Activated T-helper 2 cell treated with anti-CD3 and anti-CD28 coated beads, Interferon-gamma antibody, Interleukin-2, Interleukin-4, amounts not matched to agents 10 μg/mL and 5 μg/mL and 100 μg/mL, durations not matched to agents 14 hours and 24 hours and 36 hours (primary cell): ENCODE results near the gene PDE11A. TPM values are rescaled to one million over a fixed set of nuclear protein-coding genes. Genes with fewer than 3 reads are reported as not detected.

Source experiments
- DNase-seq: peaks from one replicate; pipeline ENCODE4 v3.0.0; 2021; ENCODE audit warnings: low spot score
- H3K27ac Mint-ChIP-seq: one replicate; pipeline ENCODE4 v1.8.0; 2021; ENCODE audit warnings: mixed read lengths
- H3K27me3 Mint-ChIP-seq: one replicate; pipeline ENCODE4 v1.8.0; 2021; ENCODE audit warnings: low read depth, mixed read lengths
- H3K36me3 Mint-ChIP-seq: one replicate; pipeline ENCODE4 v1.8.0; 2021; ENCODE audit warnings: low read depth, mixed read lengths
- H3K4me1 Mint-ChIP-seq: one replicate; pipeline ENCODE4 v1.8.0; 2021; ENCODE audit warnings: low read depth, mixed read lengths
- H3K4me3 Mint-ChIP-seq: one replicate; pipeline ENCODE4 v1.8.0; 2021; ENCODE audit warnings: low read depth, mild to moderate bottlenecking, moderate library complexity, mixed read lengths
- H3K9me3 Mint-ChIP-seq: one replicate; pipeline ENCODE4 v1.8.0; 2021; ENCODE audit warnings: mixed read lengths
- intact Hi-C: fragments of 100-400 bp; cut with micrococcal nuclease; formaldehyde crosslinking; loops from one replicate; pipeline ENCODE4 v1.15.1; 2023
- total RNA-seq: library from RNA; stranded (reverse); gene quantifications from 2 replicates; pipeline ENCODE4 v1.2.3, GENCODE V29; 2022

PDE11A gene
- total RNA-seq, 1 donor from 2014 or later: not detected

DNA sequence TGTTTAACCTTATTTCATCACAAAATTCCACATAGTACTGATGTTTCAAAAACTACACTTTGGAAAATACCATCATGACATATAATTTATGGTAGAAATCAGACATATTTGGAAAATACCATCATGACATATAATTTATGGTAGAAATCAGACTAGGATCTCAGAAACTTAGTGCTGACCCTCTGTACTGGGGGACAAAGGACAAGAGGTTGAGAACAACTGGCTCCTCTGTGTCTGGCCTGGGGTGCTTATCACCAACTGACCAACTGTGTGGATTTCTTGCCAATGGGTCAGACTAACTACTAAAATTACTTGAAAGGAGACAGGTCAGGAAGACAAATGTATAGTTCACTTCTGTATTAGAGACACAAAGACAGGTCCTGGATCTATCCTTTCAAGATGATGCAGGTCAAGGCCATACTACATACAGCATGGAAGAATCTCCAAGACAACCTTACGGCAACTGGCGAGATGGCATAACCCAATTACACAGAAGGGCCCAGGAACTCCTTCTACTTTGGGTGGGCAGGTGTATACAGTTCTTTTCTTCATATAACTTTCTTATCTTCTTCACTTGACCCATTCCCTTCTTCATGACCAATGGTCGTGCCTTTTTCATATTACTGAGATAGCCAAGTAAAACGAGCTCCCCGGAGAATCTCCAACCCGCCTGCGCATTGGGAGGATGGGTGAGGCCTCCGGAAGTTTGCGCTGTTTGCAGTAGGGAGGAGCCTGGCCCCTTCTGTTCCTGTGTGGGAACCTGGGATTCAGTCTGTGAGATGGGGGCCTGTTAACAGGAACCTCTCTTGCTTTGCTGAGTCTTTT is 389.5 kb downstream of the PDE11A start:
- H3K4me1 Mint-ChIP-seq: no peaks in the 10 kb centered on the region
- no peak overlapping the region for H3K4me3 Mint-ChIP-seq
- H3K9me3 Mint-ChIP-seq: no peaks in the 10 kb centered on the region
- H3K36me3 Mint-ChIP-seq: no peaks in the 10 kb centered on the region
- no peak overlapping the region for H3K27ac Mint-ChIP-seq
- peaks cover 12% of the 10 kb centered on the region for H3K27me3 Mint-ChIP-seq
- intact Hi-C loops: no loop called here
- no peak for DNase-seq

DNA sequence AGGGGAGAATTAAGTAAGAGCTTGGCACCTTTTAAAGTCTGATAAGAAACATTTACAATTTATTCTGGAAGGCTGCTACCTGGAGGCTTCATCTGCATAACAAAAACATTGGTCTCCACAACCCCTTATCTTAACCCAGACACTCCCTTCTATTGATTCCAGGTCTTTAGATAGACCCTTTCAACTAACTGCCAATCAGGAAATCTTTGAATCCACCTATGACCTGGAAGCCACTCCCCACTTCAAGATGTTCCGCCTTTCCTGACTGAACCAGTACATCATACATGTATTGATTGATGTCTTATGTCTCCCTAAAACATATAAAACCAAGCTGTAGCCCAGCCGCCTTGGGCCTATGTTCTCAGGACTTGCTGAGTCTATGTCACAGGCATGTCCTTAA is 390.6 kb downstream of the PDE11A start:
- H3K27me3 Mint-ChIP-seq: peaks cover 14% of the 10 kb centered on the region
- no peaks in the 10 kb centered on the region for H3K4me1 Mint-ChIP-seq
- intact Hi-C loops: no loop called here
- H3K27ac Mint-ChIP-seq: no peak overlapping the region
- H3K4me3 Mint-ChIP-seq: no peak overlapping the region
- no peaks in the 10 kb centered on the region for H3K9me3 Mint-ChIP-seq
- no peak for DNase-seq
- H3K36me3 Mint-ChIP-seq: no peaks in the 10 kb centered on the region

DNA sequence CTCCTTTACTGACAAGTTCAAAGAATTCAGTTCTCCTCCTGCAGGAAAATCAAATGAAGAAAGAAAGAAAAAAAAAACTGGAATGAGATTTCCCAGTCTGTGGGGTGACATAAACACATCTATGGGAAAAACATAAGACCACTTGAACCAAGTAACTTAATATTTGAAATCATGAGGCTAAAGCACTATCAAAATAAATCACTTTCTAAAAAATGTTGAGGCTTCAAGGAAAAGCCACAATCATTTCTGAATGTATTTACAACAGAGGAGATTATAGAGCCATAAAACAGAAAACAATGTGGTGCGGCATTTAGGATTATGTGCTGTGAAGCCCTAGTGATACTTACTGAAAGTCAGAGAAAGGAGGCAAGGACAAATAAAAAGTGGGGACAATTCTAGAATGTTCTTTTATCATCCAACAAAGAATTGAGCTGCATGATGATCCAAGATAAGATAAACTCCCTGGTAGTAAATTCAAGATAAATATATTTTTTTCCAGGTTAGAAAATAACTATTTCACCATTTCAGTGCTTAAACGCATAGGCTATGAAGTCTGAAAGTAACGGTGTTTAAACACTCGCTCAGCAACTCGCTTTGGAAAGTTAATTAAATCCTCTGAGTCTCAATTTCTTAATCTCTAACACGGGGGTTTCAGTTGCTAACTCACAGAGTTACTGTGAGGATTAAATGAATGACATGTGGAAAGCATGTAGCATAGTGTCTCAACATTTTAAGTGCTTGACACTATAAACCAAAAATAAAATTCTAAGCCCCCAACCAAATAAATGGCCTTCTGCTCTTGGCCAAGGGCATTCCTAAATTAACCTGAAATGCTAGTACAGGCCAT is 391.5 kb downstream of the PDE11A start:
- Mint-ChIP-seq H3K27ac (no peak overlapping the region), H3K9me3 (no peaks in the 10 kb centered on the region), H3K27me3 (peaks cover 16% of the 10 kb centered on the region)

DNA sequence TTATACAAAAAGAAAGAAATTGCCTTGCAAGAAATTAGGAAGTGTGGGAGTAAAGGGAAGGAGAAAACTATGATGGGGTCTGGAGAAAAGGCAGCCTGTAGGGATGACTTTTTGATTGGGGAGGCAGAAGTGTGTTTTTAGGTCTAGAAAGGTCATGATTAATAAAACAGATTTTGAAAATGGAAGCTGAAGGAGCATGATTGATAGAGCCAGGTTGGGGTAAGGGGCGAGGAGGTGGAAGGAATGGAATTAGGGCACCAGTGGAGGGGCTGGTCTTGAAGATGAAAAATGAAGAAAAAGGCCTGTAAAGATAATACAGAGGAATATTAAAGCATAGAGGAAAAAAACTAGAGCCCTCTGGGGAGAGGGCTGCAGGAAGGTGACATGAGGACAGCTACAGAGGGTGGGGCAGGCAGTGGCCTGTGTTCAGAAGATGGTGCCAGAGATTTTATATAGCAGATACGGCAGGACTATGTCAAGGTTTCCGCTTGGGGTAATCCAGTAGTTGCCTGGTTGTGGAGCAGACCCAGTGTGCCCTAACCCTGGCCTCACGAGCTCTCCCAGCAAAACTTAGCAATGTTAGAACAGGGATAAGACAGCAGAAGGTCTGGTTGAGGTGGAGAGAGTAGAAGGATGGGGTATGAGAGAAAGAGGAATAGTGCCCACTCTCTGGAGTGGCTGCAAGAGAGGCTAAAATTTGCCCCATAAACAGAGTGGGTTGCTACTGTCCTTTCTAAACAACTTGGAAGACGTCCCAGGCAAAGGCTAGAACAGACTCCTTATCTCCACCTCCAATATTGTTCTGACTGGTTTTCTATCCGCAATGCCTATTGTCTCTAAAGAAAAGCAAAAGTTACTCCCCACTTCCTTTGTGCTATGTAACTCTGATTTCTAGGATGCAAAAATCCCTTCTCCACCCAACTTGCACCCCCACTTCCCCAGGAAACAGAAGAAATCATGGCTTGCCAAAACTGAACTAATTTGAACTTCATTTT is 392.7 kb downstream of the PDE11A start:
- intact Hi-C loops: no loop called here

More for the DNA sequence above, 391.5 kb downstream of the PDE11A start:
- intact Hi-C loops: no loop called here
- H3K4me1 Mint-ChIP-seq: no peaks in the 10 kb centered on the region
- H3K4me3 Mint-ChIP-seq: no peak overlapping the region
- DNase-seq: no peak
- H3K36me3 Mint-ChIP-seq: no peaks in the 10 kb centered on the region

DNA sequence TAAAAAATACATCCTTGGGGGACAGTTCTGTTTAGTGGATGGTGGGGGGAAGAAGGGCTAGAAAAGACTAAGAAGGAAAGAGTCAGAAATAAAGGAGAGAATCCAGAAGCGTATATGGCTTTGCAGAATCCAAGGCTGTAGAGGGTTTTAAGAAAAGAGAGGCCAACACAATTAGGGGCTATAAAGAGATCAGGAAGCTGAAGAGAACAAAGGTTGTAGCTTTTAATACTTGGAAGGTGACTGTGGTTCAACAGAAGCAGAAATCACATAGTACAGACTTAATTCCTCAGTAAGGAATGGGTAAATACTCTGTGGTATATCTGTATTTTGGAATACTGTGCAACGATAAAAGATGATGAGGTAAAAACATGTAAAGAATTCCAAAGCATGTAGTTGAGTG is 393.6 kb downstream of the PDE11A start:
- Mint-ChIP-seq H3K4me3 (no peak overlapping the region), H3K27ac (no peak overlapping the region)

More for the DNA sequence above, 392.7 kb downstream of the PDE11A start:
- Mint-ChIP-seq H3K36me3 (no peaks in the 10 kb centered on the region), H3K9me3 (no peaks in the 10 kb centered on the region), H3K4me1 (no peaks in the 10 kb centered on the region), H3K27me3 (peaks cover 22% of the 10 kb centered on the region), H3K4me3 (no peak overlapping the region), H3K27ac (no peak overlapping the region)
- DNase-seq: no peak

DNA sequence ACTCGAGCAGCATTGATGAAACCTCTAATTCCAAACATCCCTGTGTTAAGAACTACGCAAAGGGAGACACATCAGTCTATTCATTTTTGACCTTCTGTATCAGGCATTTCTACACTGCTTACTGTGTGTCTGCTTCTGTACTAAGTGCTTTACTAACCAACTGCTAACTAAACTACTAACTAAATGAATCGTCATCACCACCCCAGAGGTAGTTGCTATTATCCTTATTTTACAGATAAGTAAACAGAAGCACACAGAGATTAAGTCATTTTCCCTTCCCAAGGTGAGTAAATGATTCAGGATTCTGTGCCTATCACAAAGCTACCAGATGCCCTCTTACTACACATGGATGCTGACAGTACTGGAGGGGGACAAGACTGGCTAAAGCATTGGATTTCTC is 395.9 kb downstream of the PDE11A start:
- Mint-ChIP-seq H3K4me1 (peaks cover 3% of the 10 kb centered on the region), H3K36me3 (no peaks in the 10 kb centered on the region), H3K27ac (no peak overlapping the region), H3K9me3 (no peaks in the 10 kb centered on the region), H3K4me3 (no peak overlapping the region), H3K27me3 (peaks cover 15% of the 10 kb centered on the region)
- no peak for DNase-seq
- intact Hi-C loops: no loop called here

More for the DNA sequence above, 393.6 kb downstream of the PDE11A start:
- H3K27me3 Mint-ChIP-seq: peaks cover 18% of the 10 kb centered on the region
- H3K36me3 Mint-ChIP-seq: no peaks in the 10 kb centered on the region
- no peaks in the 10 kb centered on the region for H3K9me3 Mint-ChIP-seq
- DNase-seq: no peak
- intact Hi-C loops: no loop called here
- H3K4me1 Mint-ChIP-seq: no peaks in the 10 kb centered on the region

DNA sequence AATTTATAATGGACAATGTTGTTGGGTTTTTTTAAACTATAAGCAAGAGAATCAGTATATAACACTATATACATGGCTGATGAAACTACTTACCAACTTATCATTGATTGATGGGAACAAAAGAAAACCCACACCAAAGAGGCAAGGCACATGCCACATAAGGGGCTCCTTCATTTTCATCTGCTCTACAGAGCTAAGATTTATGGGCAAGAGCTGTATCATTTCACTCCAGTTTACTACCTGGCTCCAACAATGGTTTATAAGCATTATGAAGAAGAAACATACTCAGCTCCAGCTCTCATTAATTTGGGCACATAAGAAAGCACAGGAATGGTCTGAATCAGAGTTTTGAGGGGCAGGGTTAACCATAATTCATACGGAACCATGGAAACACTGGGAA is 396.8 kb downstream of the PDE11A start:
- intact Hi-C loops: no loop called here

DNA sequence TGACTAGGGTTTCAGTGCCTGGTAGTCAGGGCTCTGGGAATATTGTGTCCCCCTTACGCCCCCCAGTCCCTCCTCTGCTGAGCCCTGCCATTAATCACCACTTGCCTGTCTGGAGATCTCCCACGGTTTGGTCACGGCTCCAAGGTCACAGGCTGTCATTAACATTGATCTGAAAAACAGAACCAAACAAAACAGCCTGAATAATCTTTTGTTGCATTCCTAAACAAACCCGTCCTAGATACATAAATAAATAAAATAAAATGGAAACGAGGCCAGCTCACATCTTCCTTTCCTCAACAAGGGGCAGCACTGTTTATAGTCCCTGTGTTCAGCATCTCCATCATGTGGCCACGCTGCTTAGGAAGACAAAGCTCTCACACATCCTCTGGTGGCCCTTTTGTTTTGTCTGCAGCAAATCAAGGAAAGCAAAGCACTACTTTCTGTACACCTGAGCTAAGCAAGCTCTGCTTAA is 397.2 kb downstream of the PDE11A start:
- no peaks in the 10 kb centered on the region for H3K36me3 Mint-ChIP-seq
- H3K27me3 Mint-ChIP-seq: peaks cover 15% of the 10 kb centered on the region
- intact Hi-C loops: no loop called here
- no peak for DNase-seq
- peaks cover 13% of the 10 kb centered on the region for H3K4me1 Mint-ChIP-seq
- no peak overlapping the region for H3K4me3 Mint-ChIP-seq
- H3K9me3 Mint-ChIP-seq: no peaks in the 10 kb centered on the region
- H3K27ac Mint-ChIP-seq: no peak overlapping the region

More for the DNA sequence above, 396.8 kb downstream of the PDE11A start:
- H3K4me3 Mint-ChIP-seq: no peak overlapping the region
- no peaks in the 10 kb centered on the region for H3K36me3 Mint-ChIP-seq
- no peak overlapping the region for H3K27ac Mint-ChIP-seq
- DNase-seq: no peak
- no peaks in the 10 kb centered on the region for H3K9me3 Mint-ChIP-seq
- peaks cover 15% of the 10 kb centered on the region for H3K27me3 Mint-ChIP-seq
- H3K4me1 Mint-ChIP-seq: peaks cover 8% of the 10 kb centered on the region

DNA sequence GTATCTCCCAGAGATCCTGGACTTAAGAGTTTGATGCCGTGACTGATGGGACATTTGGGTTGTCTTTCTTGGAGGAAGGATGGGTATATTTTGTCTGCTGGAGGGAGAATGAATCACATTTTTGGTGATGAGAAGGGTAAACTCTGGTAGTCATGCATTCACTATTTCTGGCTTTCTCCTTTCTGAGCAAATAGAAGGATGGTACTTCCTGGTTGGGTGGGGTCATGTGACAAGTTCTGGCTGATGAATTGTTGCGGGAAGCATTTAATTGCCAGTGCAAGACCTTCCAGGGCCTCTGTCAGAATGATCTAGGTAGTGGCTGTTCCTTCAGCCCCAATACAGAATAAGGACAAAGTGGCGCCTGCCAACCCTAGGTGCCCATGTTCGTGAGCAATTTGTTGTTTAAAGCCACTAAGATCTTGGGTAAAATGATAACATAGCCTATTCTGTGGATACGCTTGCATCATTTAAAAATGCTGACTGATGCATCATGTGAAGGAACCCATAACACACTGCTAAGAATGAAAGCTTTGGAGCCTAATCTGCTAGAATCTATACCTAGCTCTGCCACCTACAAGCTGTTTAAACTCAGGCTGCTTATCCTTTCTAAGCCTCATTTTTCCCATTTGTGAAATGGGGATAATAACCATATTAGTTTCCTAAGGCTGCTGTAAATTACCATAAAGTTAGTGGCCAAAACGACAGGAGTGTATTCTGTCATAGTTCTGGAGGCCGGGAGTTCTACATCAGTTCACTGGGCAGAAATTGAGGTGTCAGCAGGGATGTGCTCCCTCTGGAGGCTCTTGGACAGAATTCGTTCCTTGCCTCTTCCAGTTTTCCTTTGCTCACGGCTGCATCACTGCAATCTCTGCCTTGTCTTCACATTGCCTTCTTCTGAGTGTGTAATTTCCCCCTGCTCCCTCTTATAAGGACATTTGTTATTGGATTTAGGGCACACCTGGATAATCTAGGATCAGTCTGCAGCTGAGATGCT is 398.7 kb downstream of the PDE11A start:
- intact Hi-C loops: no loop called here
- Mint-ChIP-seq H3K4me1 (peaks cover 14% of the 10 kb centered on the region), H3K27me3 (peaks cover 15% of the 10 kb centered on the region), H3K4me3 (no peak overlapping the region), H3K27ac (no peak overlapping the region), H3K9me3 (no peaks in the 10 kb centered on the region), H3K36me3 (no peaks in the 10 kb centered on the region)
- no peak for DNase-seq

DNA sequence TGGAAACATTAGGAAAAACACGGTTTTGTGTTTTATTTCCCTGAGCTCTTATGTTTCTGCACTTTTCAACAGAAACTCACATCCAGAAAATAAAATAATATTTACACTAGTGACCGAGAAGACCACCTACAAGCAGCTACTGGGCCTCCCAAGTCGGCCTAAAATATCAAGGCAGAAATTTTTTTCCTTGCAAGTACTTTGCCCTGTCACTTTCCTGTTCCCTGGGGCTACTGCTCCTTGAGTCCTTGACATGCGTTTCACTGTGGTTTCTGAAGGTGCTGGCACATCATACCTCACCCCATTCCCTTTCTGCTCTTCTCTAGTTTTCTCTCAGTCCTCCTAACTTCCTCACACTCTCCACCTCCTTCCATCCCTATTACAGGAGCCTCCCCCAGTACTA is 400.9 kb downstream of the PDE11A start:
- intact Hi-C loops: no loop called here
- H3K4me1 Mint-ChIP-seq: peaks cover 14% of the 10 kb centered on the region
- no peaks in the 10 kb centered on the region for H3K36me3 Mint-ChIP-seq
- H3K27me3 Mint-ChIP-seq: peaks cover 16% of the 10 kb centered on the region
- no peak overlapping the region for H3K27ac Mint-ChIP-seq
- DNase-seq: no peak
- no peak overlapping the region for H3K4me3 Mint-ChIP-seq
- no peaks in the 10 kb centered on the region for H3K9me3 Mint-ChIP-seq

DNA sequence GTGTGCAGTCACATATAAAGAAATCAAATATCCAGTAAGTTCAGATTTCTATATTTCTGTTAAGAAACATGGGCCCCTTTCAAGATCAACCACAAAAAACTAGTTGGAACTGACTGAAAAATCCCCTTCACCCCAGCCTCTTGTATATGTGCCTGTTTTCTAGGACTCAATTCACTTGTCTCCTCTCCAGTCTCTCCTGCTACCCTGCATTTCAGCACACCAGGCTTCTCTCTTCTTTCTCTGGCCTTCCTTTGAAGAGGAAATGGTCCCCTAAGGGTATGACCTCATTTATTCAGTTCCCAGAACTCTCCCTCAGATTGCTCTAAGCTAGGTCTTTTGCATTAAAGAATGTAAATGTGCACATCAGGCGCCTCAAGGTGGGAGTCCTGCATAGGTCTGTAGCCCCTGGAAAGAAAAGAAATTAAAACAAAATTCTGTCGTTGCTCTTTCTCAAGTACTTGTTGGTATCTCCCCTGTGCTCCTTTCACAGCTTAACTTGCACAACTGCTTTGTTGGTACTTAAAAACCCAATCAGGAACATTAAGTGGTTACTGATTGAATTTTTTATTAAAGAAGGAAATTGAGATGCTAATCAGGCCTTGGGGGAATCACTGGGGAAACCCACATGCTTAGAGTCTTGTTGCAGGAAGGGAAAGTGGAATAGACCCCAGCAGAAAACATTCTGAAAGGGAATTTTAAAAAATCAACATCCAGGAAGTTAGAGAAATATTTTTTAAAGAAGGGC is 401.6 kb downstream of the PDE11A start:
- Mint-ChIP-seq H3K36me3 (no peaks in the 10 kb centered on the region), H3K4me3 (no peak overlapping the region), H3K4me1 (peaks cover 21% of the 10 kb centered on the region), H3K27me3 (peaks cover 12% of the 10 kb centered on the region), H3K27ac (peak overlapping the region; percentile 3), H3K9me3 (no peaks in the 10 kb centered on the region)
- intact Hi-C loops: no loop called here
- DNase-seq: no peak
